Fibroblast of skin of abdomen (primary cell): ENCODE measurements around the gene SLC9A7.

ENCODE experiments used
- DNase-seq: peaks from one replicate; pipeline ENCODE4 v3.0.0-alpha.2; 2013

SLC9A7 gene

DNA sequence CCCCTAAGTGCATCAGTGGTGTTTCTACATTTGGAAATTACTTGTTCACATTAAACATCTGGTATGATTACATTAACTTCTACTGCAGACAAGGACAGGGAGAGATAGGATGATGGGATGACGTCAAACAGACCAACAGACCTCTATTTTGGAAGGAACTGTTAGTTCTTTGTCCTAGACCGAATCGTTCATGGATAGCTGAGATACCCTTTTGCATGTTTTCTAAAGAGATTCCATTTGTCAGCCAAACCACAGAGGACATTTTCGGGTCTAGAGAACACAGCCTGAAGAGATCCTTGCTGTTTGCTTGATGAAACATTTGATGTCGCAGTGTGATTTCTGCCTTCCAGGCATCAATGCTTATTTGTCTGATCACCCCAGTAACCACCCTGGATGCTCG lies 157.6 kb downstream of the SLC9A7 start:
- DNase-seq, result no peak

DNA sequence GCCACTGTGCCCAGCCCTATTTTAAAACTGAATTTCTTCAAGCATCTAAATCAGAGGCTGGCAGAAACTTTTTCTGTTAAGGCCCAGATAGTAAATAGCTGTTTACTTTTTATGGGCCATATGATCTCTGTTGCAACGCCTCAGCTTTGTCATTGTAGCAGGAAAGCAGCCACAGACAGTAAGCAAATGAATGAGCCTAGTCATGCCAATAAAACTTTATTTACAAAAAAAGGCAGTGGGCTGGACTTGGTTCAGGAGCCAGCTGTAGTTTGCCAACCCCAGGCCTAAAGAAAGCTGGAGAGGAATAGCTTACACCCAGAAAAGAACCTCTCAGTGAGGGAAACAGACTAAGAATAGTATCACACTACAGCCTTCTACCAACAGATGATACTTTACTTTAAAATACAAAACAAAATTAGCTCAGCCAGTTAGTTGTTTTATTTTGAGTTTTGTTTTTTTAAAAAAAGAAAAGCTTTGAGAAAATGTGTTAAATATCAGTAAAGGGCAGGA lies 159.8 kb downstream of the SLC9A7 start:
- no peak for DNase-seq

DNA sequence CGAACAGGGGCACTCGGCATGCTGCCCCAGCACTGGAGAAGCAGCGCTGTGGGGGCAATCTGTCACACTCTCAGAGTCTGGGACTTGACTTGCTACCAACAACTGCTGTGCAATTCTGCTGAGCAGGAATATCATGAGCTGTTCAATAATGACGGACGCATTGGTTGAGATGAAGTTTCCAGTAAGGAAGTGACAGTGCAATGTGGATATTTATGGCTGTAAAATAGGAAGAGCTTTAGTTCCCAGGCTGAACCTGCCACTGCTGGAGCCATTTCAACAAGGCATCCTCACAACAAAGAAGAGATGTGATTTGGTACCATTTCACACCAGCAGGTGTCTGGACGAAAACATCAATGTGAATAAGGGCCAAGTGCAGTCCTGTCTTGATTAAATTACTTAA lies 161.1 kb downstream of the SLC9A7 start:
- DNase-seq, result no peak

DNA sequence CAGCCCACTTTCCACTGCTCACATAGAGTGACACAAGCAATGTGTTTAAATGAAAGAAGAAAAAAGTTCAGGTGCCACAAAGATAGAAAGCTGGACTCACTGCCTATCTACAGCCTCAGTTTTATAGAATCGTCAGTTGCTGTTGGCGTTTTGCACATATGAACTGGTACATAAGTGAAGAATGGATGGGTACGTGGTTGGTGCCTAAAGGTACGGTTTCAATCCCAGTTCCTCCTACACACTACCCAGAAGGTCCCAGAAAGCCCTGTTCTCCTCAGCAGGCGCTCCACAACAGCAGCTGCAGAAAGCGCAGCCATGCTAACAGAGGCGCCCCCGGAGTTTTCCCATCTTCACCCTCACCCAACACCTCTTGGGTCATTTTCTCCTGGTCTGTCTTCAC lies 161.7 kb downstream of the SLC9A7 start:
- DNase-seq, result no peak

DNA sequence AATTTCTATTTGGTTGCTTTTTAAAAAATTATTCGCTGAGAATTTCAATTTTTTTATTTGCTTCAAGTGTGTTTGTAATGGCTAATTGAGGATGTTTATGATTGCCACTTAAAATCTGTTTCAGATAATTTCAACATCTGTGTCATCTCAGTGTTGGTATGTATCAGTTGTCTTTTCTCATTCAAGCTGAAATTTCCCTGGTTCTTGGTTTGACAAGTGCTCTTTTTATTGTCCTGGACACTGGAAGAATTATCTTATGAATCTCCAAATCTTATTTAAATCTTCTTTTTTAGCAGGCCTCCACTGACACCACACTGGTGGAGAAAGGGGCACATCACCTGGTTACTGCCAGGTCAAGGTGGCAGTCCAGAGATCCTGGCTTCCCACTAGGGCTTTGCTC lies 163.8 kb downstream of the SLC9A7 start:
- DNase-seq, result no peak

DNA sequence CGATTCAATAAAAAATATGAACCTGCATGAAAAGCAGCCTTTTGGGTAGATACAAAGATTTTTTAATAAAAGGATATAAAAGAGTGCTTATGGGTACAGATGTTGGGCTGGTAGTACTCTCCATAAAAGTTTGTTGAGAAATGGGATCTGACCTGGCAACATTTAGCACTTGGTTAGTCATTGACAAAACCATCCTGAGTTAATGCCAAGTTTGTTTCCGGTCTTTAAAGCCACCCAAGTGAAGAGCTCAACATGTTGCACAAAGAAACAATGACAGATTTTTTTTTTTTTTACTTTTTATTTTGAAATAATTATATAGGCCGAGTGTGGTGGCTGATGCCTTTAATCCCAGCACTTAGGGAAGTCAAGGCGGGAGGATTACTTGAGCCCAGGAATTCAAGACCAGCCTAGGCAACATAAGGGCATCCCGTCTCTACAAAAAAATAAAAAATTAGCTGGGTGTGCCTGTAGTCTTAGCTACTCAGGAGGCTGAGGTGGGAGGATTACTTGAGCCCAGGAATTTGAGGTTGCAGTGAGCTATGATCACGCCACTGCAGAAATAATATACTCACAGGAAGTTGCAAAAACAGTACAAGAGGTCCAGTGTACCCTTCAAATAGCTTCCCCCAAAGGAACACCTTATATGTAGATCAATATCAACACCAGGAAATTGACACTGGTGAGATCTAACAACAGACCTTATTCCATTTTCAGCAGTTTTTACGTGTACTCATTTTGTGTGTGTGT lies 168.8 kb downstream of the SLC9A7 start:
- peak; percentile 54 for DNase-seq

DNA sequence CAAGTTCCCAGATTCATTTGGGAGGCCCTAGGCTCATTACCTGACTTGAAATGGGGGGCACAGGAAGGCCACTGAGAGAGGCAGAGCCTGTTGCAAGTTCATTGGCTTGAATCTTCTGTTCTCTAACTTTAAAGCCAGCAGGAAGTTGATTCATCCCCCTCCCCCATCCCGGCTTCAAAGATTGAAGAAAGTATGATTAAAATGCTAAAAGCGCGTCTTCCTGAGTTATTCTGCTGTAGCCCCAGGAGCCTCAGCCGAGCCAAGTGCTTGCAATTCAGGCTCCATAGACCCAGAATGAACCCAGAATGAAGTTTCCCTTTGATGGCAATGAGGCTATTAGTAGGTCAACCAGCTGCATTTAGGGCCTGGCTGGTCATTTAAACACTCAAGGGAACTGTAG lies 170.7 kb downstream of the SLC9A7 start:
- DNase-seq, result peak; percentile 83

DNA sequence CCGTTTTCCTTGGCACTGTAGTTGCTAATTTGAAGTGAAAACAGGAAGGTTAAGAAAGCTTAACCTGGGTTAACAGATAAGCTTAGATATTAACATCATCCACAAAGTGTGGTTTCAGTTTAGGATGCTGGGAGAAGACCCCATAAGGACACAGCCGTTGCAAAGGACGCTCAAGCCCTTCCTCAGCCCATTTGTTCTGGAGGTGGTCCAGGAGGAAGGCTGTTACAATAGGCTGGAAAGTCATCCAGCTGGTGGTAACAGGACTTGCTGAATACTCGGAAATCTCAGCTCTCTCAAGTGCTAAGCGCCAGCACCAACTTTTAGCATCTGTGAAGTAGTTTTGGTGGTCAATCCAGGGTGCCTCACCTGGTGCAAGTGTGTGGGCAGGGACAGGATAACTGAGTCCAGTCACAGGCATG lies 171.2 kb downstream of the SLC9A7 start:
- DNase-seq, result peak; percentile 22

DNA sequence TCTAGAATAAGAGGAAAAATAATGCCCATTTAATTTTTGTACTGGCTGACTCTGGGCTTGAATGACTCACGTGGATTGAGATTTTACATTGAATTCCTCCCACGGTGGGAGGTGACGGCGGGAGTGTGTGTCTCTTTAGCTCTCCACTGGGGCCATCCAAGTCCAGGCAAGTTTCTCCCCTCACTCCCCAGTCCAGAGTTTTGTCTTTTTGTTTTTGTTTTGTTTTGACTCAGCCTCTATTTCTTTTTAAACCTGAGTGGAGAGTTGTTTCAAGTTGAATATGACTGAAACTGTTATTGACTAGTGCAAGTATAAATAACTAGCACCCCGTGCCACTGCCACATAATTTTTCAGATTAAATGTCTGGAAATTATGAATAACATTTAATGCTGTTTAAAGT lies 171.8 kb downstream of the SLC9A7 start:
- DNase-seq, result peak; percentile 58

DNA sequence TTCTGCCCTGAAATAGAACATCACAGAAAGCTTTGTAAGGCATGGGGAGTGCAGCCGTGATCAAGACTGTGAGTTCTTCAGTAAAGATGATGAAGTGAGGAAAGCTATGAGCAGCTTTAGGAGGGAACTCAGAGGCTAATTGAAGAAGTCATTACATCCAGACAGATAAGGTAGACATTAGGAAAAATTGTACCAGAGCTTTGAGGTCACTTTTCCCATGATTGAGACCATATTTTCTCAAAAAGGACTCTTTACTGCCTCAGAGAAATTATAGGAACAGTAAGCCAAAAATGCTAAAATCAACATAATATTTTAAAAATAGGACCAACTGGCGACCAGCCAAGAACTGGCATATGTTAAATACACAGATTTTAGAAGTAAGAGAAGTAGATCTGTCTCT lies 174.2 kb downstream of the SLC9A7 start:
- no peak for DNase-seq

DNA sequence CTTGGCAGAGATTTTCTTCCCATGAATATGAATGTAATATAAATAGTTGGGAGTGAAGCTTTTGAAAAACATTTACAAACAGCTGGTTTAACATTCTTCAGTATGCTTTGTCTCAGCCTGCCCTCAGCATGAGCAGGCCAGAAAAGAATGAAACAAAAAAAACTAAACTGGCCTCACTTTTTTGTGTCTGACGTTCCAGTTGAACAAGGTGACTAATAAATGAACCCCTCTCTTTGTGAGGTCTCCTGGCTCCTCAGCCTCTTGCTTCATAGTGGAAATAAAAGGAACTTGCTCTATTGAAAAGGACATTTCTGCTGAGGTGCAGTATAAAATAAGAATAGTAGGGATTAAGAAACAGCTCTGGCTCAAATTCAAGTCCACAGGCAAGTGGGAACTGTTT lies 176.0 kb downstream of the SLC9A7 start:
- DNase-seq, result peak; percentile 91

DNA sequence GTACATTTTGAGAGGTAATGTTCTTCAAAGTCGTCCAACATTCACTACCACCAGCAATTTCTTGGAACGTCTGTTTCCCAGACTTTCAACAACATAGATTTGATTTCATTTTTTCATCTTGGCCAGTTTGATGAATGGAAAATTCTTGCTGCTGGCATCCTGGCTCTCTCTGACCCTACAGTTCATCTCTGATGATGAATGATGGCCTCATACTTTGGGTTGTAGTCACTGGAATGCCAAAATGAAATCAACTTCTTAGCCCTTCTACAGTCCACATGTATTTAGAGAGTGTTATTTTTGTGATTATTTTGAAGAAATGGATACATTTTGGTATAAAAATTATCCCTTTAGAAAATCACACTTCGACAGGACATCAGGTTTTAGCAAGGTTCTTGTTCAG lies 176.6 kb downstream of the SLC9A7 start:
- peak; percentile 59 for DNase-seq

DNA sequence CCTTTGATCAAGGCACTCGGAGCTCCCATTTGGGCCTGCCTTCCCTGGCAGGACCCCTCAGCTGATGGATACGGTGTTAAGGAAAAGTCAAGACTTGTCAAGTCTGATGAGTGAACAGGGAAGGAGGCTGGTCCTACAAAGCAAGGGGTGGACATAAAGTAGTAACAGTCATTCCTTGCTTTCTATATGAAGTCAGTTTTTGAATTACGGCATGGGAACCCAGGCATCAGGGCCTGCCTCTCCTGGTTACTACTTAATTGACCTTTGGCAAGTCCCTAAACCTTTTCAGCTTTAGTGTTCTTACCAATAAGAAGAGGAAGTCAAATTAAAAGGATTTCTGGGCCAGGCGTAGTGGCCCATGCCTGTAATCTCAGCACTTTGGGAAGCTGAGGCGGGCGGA lies 178.3 kb downstream of the SLC9A7 start:
- no peak for DNase-seq

DNA sequence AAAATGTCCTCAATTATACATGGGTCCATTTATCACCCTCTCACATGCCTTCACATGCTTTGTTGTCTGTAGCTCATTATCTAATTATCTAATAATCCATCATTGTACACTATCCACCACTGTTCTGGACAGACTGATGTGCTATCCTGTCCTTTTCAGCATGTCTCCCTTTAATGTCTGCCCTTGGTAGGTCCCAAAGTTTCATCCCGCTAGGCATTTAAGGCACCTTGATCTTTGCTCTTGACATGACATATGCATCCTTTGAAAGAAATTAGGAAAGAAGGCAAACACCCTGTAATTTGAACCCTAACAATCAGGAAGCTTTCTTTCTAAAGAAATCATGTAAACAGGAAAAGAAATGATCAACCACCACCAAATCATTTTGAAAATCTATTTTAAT lies 179.7 kb downstream of the SLC9A7 start:
- DNase-seq, result no peak

DNA sequence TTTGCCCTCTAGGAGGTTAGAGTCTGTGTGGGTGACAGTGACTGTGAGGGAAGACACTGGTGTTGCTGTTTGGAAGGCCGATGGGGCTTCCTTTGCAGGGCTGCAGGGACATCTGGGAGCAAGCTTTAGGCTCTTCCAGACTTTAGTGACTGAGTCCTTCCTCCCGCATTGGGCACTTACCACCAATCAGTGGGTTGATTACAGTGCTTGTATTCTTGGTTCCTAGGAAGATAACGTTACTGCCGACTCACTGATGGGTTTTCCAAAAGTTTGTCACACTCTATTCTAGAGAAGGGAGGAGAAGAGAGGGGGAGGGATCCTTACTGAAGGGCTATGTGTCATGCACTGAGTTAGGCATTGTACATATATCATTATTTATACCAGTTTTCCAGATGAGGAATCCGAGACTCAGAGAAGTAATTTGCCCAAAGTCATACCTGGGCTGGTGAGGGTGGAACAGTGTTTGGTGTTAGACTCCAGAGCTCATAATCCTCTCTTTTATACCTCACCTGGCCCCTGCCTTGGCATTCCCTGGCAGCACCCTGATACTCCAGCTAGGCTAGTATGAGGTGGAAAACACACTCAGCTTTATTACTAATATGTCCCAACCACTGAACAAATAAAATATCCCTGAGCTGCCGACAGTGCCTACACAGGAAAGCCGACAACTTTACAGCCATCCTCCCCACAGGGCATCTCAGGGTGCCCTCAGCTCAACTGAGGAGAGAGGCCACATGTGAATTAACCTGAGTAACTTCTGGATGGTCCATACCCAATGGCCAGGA lies 181.5 kb downstream of the SLC9A7 start:
- peak; percentile 20 for DNase-seq

DNA sequence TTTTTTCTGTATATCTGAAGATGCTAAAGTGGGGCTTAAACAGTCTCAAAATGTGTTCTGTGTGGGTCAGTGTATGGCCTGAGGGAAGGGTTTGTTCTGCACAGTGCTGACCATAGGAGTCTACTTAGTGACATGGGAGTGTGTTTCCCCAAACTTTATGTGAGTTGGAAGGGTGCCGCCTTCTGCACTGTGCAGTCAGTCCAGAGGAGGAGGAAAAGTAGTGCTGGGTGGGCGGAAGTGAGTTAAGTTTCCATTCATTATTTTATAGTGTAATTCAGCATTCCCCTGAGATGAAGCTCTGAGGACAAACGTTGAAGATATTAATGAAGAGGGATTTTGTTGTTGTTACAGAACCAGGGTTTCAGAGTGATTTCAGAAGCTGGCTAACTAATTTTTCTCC lies 182.5 kb downstream of the SLC9A7 start:
- no peak for DNase-seq

DNA sequence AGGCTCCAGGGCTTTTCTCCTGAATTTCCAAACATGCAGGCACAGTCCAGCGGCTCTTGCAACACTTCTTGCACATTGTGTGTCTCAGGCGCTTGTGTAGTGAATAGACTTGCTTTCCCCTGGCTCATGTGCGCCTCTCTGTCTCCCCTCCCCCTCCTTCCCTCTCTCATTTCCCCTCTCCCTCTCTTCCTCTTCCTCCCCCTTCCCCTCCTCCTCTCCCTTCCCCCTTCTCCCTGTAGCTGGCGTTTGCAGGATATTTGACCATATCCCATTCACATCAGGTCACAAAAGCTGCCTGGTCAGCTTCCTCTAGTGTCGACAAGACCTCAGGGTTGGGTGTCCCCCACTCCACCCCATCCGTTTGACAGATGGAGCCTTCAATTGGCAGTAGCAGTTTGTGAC lies 182.9 kb downstream of the SLC9A7 start:
- DNase-seq, result no peak

DNA sequence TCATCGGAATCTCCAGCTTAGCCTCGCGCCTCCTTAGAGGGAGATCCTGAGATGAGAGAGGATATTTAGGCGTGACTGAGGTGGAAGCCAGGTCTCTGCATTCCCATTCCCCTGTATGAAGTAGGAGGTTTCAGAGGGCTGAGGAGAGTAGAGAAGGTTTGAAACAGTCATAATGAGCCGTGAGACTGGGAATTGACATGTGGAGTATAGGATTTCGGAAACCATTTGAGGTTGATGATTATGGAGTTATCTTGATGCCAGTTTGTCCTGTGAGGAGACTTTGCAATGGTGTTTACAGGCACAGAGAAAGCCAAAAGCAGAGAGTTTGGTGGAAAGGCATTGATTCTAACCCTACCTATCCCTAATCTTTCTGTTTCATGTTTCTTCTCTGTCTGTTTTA lies 183.3 kb downstream of the SLC9A7 start:
- no peak for DNase-seq

DNA sequence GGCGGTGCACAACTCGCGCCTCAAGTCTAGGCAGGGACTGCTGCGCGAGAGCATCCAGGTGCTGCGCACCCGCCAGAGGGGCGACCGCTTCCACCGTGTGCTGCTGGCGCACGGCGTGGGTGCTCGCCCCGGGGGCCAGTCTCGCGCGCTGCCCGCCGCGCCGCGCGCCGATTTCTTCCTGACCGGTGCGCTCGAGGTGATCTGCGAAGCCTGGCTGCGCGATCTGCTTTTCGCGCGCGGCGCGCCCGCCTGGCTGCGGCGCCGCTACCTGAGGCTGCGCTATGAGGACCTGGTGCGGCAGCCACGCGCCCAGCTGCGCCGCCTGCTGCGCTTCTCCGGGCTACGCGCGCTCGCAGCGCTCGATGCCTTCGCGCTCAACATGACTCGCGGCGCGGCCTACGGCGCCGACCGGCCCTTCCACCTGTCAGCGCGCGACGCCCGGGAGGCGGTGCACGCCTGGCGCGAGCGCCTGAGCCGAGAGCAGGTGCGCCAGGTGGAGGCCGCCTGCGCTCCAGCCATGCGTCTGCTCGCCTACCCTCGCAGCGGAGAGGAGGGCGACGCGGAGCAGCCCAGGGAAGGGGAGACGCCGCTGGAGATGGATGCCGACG lies 184.0 kb downstream of the SLC9A7 start:
- DNase-seq, result no peak

DNA sequence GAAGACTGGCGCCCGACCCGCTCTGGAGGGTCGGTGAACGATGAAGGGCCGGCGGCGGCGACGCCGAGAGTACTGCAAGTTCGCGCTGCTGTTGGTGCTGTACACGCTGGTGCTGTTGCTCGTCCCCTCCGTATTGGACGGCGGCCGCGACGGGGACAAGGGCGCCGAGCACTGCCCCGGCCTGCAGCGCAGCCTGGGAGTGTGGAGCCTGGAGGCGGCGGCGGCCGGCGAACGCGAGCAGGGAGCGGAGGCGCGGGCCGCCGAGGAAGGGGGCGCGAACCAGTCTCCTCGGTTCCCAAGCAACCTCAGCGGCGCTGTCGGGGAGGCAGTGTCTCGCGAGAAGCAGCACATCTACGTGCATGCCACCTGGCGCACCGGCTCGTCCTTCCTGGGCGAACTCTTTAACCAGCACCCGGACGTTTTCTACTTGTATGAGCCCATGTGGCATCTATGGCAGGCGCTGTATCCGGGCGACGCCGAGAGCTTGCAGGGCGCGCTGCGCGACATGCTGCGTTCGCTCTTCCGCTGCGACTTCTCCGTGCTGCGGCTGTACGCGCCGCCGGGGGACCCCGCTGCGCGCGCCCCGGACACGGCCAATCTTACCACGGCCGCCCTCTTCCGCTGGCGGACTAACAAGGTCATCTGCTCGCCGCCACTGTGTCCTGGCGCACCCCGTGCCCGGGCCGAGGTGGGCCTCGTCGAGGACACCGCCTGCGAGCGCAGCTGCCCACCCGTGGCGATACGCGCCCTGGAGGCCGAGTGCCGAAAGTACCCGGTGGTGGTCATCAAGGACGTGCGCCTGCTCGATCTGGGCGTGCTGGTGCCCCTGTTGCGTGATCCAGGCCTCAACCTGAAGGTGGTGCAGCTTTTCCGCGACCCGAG lies 184.8 kb downstream of the SLC9A7 start:
- DNase-seq, result peak; percentile 55

DNA sequence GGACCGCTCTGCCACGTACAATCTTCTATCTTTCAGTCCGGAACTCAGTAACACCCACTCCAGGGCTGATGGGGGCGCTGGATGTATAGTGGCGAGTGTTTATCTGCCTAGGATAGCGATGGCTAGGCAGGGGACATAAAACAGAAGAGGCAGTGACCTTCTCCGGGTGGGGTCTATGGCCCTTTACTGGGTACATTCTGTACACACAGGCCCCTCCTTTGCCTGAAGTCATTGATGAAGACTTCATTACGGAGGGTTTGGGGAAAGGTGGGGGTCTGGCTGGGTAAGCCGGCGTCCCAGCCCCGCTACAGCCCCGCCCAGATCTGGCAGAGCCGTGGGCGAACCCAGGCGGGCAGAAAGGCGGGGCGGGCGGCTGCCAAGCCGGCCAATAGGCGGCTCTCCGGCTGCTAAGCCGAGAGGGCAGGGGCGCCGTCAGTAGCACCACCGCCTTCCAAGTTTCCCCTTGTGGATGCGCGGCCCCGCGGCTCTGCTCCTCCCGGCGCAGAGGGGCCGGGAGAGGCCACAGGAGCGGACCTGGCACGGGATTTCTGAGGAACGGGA lies 185.5 kb downstream of the SLC9A7 start, which contains the start of gene CHST7:
TSS of gene CHST7 (plus strand) at position 435 of the 561 bp plus-strand sequence. CDS start 167 bp downstream, outside the sequence.
- peak; percentile 56 for DNase-seq

DNA sequence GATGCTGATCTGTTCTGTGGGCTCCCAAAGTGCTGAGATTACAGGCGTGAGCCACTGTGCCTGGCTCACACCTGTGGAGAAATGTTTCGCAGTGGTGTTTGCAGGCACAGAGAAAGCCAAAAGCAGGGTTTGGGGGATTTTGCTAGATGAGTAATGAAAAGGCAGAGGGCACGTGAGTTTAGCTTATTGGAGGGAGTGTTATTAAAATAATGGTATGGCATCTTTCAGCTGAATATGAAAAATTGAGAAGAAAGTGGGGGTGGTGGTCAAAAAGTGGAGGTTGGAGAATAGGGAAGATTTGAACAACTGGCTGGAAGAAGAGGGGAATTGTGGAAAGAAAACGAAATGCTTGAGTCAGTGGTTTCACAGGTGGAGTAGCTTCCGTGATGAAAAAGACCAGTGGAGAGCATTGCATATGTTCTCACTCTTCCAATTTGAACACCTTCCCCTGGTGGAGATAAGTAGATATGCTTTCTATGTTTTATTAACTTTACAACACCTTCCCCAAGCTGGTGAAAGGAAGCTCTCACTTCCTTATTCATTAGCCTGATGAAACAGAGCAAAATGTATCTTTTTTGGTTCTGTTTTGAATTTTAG lies 186.5 kb downstream of the SLC9A7 start:
- DNase-seq, result no peak
